Loucy (cell line): ENCODE measurements around the gene LACTBL1.

ENCODE experiments used
- CTCF ChIP-seq: fragments of 200-600 bp; sonication (generic); conservative IDR thresholded peaks from 2 replicates; pipeline ENCODE4 v1.5.1; 2014; ENCODE audit warnings: mild to moderate bottlenecking, antibody characterized with exemption, low read length
- EZH2phosphoT487 ChIP-seq: fragments of 200-600 bp; IDR thresholded peaks from 2 replicates; pipeline ENCODE4 v1.6.1; 2018; ENCODE audit warnings: antibody characterized with exemption, mild to moderate bottlenecking, moderate library complexity, borderline replicate concordance

DNA sequence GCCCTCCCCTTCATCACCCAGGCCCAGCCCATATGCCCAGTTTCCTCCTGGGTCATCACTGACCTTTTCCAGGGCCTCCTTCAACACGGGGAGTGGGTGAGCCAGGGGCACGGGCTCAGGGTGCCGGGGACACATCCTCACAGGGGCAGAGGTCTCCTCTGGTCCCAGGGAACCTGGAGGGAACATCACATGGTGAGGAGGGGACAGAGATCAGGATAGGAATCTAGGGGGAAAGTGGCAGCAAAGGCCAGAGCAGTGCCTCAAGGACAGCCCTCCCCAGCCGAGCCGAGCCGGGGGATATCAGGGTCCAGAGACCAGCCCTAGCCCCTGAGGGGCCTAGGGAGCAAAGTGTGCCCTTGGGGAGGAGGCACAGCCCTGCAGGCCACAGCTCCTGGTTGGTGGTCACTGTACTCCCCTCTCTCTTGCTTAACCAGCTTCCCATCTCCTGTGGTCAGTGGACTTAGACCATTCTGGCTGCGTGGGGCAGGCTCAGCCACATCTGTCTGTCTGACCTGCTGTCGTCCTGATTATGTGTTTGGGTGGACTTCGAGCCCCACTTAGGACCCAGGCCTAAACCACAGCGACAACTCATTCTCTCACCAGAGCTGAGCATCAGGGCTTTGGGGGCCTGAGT lies 9.5 kb downstream of the LACTBL1 start:
- TF ChIP-seq CTCF: no peak
- TF ChIP-seq EZH2phosphoT487: no peak
